Measurements from ENCODE around the gene TRAF1.

DNA sequence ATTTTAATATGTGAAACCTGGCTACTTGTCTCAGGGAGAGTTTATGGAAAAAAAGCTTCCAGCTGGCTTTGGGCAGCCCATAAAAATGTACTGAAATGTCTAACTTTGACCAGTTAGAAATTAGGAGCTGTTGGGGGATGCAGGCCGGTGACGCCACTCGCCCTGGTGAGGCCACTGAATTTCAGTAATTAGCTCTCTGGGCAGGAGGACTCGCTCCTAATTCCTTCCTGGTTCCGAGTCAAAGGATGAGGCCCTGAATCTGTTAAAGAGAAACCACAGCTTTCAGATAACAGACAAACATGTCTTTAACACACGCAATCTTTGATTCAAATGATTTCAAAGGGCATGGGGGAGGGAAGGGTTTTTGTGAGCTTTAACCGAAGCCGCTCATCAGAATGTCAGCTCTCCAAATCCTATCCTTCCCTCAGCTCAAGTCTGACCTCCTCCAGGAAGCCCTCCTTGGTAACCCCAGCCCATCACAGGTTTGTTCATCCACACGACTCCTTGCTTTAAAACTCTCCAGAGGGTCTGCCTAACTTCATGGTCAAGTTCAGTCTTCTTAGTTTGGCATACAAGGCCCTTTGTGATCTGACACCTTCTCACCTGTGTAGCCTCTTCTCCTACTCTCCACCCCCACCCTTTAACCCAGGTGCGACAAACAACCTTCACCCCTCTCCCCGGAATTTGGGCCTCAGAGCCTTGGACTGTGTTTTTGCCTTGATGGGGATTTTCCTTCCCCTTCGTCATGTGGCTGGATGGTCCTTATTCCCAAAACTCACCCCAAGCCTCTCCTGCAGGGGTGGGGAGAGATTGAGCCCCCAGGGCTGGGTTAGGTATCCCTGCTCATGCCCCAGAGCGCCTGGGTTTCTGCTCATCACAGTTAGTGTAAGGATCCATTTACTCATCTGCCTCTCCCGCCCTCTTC lies 36.0 kb downstream of the TRAF1 start:
- no peak for TF ChIP-seq POLR2A (IDR thresholded peaks at IDR 0.05)
- TF ChIP-seq, protein P1, sequence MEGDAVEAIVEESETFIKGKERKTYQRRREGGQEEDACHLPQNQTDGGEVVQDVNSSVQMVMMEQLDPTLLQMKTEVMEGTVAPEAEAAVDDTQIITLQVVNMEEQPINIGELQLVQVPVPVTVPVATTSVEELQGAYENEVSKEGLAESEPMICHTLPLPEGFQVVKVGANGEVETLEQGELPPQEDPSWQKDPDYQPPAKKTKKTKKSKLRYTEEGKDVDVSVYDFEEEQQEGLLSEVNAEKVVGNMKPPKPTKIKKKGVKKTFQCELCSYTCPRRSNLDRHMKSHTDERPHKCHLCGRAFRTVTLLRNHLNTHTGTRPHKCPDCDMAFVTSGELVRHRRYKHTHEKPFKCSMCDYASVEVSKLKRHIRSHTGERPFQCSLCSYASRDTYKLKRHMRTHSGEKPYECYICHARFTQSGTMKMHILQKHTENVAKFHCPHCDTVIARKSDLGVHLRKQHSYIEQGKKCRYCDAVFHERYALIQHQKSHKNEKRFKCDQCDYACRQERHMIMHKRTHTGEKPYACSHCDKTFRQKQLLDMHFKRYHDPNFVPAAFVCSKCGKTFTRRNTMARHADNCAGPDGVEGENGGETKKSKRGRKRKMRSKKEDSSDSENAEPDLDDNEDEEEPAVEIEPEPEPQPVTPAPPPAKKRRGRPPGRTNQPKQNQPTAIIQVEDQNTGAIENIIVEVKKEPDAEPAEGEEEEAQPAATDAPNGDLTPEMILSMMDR (IDR thresholded peaks at IDR 0.05), result no peak

All from tibial nerve (tissue), 3 donors.